Measurements from ENCODE around the gene MINDY4B. TPM values are rescaled to one million over a fixed set of nuclear protein-coding genes. Genes with fewer than 3 reads are reported as not detected.

MINDY4B gene
- total RNA-seq, 1 experiment from 2014 or later, result not detected

DNA sequence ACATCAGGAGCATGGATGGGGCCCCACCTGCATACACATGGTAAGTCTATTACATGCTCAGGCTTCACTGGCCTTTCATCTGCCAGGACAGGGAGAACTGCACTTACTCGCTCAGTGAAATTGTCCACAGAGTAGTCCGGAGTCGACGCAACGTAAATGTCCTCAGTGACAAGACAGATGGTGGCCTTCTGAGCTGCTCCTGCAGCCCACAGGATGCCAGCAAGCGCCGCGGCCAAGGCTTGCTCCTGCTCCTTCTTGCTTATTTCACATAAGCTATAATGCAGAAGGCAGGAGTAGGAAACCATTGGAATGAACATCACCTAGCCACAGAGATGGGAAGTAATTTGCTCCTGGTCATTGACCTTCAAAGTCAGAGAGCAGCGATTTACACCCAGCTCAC is 14.4 kb downstream of the MINDY4B start:
- no TSS peak for BruUV-seq (replicated peaks)
- Histone ChIP-seq H3K9me3 (ENCODE audit: low read depth, low read length, poor library complexity, severe bottlenecking) (no peaks in the 10 kb centered on the region), H3K27me3 (replicated peaks; ENCODE audit: insufficient read depth, low read depth, low read length, poor library complexity) (peaks cover 2% of the 10 kb centered on the region), H3K4me3 (ENCODE audit: low read depth, low read length, poor library complexity, severe bottlenecking) (no peak overlapping the region), H3K27ac (ENCODE audit: low read depth, low read length, poor library complexity, severe bottlenecking) (no peak overlapping the region), H3K4me1 (ENCODE audit: insufficient read depth, low read length, poor library complexity, severe bottlenecking) (no peaks in the 10 kb centered on the region), H3K36me3 (ENCODE audit: insufficient read depth, low read length, poor library complexity, severe bottlenecking) (no peaks in the 10 kb centered on the region)
- DNase-seq (ENCODE audit: low spot score), result no peak
- no peak for TF ChIP-seq EZH2 (IDR thresholded peaks at IDR 0.05; ENCODE audit: borderline replicate concordance, low read depth, low read length, poor library complexity, severe bottlenecking)
- TF ChIP-seq, protein P1, sequence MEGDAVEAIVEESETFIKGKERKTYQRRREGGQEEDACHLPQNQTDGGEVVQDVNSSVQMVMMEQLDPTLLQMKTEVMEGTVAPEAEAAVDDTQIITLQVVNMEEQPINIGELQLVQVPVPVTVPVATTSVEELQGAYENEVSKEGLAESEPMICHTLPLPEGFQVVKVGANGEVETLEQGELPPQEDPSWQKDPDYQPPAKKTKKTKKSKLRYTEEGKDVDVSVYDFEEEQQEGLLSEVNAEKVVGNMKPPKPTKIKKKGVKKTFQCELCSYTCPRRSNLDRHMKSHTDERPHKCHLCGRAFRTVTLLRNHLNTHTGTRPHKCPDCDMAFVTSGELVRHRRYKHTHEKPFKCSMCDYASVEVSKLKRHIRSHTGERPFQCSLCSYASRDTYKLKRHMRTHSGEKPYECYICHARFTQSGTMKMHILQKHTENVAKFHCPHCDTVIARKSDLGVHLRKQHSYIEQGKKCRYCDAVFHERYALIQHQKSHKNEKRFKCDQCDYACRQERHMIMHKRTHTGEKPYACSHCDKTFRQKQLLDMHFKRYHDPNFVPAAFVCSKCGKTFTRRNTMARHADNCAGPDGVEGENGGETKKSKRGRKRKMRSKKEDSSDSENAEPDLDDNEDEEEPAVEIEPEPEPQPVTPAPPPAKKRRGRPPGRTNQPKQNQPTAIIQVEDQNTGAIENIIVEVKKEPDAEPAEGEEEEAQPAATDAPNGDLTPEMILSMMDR (conservative IDR thresholded peaks at IDR 0.05; ENCODE audit: low read depth, low read length), result no peak
- ChIA-PET POLR2A (ENCODE audit: low non-redundant PET) (interaction anchor here (0.5 kb wide), 1 partner anchor 322 kb away, joined by 8 read pairs; no protein-coding TSS in a partner anchor), CTCF (no interaction called here)
- intact Hi-C loops (cut with micrococcal nuclease; ENCODE audit: unreplicated experiment), result no loop called here

DNA sequence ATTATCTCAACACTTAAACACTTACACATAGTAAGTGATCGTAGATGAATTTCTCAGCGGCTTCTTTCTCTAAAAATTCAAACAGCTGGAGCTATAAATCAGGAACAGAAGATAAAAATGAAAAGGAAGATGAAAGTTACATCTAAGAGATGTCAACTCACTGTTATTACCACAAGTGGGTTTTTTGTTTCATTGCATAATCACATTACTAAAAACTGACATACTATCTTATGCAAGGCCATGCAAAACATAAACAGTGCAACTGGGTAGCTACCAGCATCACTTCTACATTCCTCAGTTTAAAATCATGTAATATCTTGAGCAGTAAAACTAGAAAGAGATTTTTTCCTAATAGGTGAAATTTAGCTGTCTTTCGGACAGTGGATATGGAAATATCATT is 14.9 kb downstream of the MINDY4B start:
- CTCF ChIA-PET, result no interaction called here
- Histone ChIP-seq H3K4me1 (ENCODE audit: insufficient read depth, low read length, poor library complexity, severe bottlenecking) (no peaks in the 10 kb centered on the region), H3K27ac (ENCODE audit: low read depth, low read length, poor library complexity, severe bottlenecking) (no peak overlapping the region), H3K36me3 (ENCODE audit: insufficient read depth, low read length, poor library complexity, severe bottlenecking) (no peaks in the 10 kb centered on the region), H3K4me3 (ENCODE audit: low read depth, low read length, poor library complexity, severe bottlenecking) (no peak overlapping the region), H3K9me3 (ENCODE audit: low read depth, low read length, poor library complexity, severe bottlenecking) (no peaks in the 10 kb centered on the region), H3K27me3 (replicated peaks; ENCODE audit: insufficient read depth, low read depth, low read length, poor library complexity) (peaks cover 2% of the 10 kb centered on the region)
- DNase-seq (ENCODE audit: low spot score), result no peak
- intact Hi-C loops (cut with micrococcal nuclease; ENCODE audit: unreplicated experiment), result no loop called here
- POLR2A ChIA-PET (ENCODE audit: low non-redundant PET), result interaction anchor here (0.5 kb wide), 1 partner anchor 321 kb away, joined by 8 read pairs; no protein-coding TSS in a partner anchor
- no peak for TF ChIP-seq EZH2 (IDR thresholded peaks at IDR 0.05; ENCODE audit: borderline replicate concordance, low read depth, low read length, poor library complexity, severe bottlenecking)
- TF ChIP-seq, protein P1 (conservative IDR thresholded peaks at IDR 0.05; ENCODE audit: low read depth, low read length), result no peak
- BruUV-seq (replicated peaks), result no TSS peak

DNA sequence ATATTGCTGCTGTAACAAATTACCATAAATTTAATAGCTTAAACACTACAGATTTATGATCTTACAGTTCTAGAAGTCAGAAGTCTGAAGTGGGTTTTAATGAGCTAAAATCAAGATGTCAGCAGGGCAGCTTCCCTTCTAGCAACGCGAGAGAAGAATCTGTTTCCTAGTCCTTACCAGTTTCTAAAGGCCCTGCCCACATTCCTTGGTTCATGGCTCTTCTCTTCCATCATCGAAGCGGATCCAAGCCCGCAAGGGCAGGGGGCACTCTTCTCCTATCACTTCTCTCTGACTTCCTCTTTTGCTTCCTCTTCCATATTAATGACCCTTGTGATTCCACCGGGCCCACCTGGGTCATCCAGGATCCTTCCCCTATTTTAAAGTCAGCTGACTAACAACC is 16.1 kb downstream of the MINDY4B start:
- DNase-seq (ENCODE audit: low spot score), result peak; percentile 12
- ChIA-PET CTCF (no interaction called here), POLR2A (ENCODE audit: low non-redundant PET) (no interaction called here)
- no peaks in the 10 kb centered on the region for H3K4me1 ChIP-seq (ENCODE audit: insufficient read depth, low read length, poor library complexity, severe bottlenecking)
- intact Hi-C loops (cut with micrococcal nuclease; ENCODE audit: unreplicated experiment), result no loop called here
- no peak overlapping the region for H3K27ac ChIP-seq (ENCODE audit: low read depth, low read length, poor library complexity, severe bottlenecking)
- BruUV-seq (replicated peaks), result no TSS peak
- no peaks in the 10 kb centered on the region for H3K9me3 ChIP-seq (ENCODE audit: low read depth, low read length, poor library complexity, severe bottlenecking)
- H3K36me3 ChIP-seq (ENCODE audit: insufficient read depth, low read length, poor library complexity, severe bottlenecking), result no peaks in the 10 kb centered on the region
- no peak overlapping the region for H3K4me3 ChIP-seq (ENCODE audit: low read depth, low read length, poor library complexity, severe bottlenecking)
- H3K27me3 ChIP-seq (replicated peaks; ENCODE audit: insufficient read depth, low read depth, low read length, poor library complexity), result no peaks in the 10 kb centered on the region
- TF ChIP-seq, protein P1 (conservative IDR thresholded peaks at IDR 0.05; ENCODE audit: low read depth, low read length), result no peak
- no peak for TF ChIP-seq EZH2 (IDR thresholded peaks at IDR 0.05; ENCODE audit: borderline replicate concordance, low read depth, low read length, poor library complexity, severe bottlenecking)
